ENCODE data around the gene TTC39C.
A peak's percentile ranks its signal among the peaks of the same experiment; 100 is the strongest.

TTC39C gene

GRCh38 chr18:23992089-23992940, 22.2 kb upstream of the TTC39C start:
- DNase-seq = peak in 3 of 4 experiments; percentile 4 to 22 (median 18)

- no peak for DNase-seq
These were observed 21.6 kb upstream of the TTC39C start for GRCh38 chr18:23992941-23993280.

- peak in 3 of 4 experiments; percentile 15 to 20 (median 16) for DNase-seq
These were observed 20.1 kb upstream of the TTC39C start for GRCh38 chr18:23994361-23994902.

GRCh38 chr18:23995180-23995579, 19.4 kb upstream of the TTC39C start:
- no peak for DNase-seq

- DNase-seq = no peak
These were observed 16.5 kb upstream of the TTC39C start for GRCh38 chr18:23998018-23998417.

- DNase-seq = no peak
These were observed 15.7 kb upstream of the TTC39C start for GRCh38 chr18:23998820-23999219.

GRCh38 chr18:24000613-24001490, 13.7 kb upstream of the TTC39C start:
- no peak for DNase-seq

- DNase-seq = no peak
These were observed 12.1 kb upstream of the TTC39C start for GRCh38 chr18:24002479-24002878.

GRCh38 chr18:24003288-24003687, 11.3 kb upstream of the TTC39C start:
- no peak for DNase-seq

GRCh38 chr18:24003903-24004640, 10.5 kb upstream of the TTC39C start:
- no peak for DNase-seq

- DNase-seq = no peak
These were observed 7.7 kb upstream of the TTC39C start for GRCh38 chr18:24006712-24007313.

- no peak for DNase-seq
These were observed 5.3 kb upstream of the TTC39C start for GRCh38 chr18:24009246-24009645.

GRCh38 chr18:24009651-24010333, 4.8 kb upstream of the TTC39C start:
- DNase-seq = no peak

GRCh38 chr18:24010673-24011072, 3.9 kb upstream of the TTC39C start:
- no peak for DNase-seq

- DNase-seq = no peak
These were observed 3.2 kb upstream of the TTC39C start for GRCh38 chr18:24011123-24011917.

- no peak for DNase-seq
These were observed 1.5 kb upstream of the TTC39C start for GRCh38 chr18:24013051-24013450.

- DNase-seq = peak; percentile 29 to 37 (median 35)
These were observed 558 bp downstream of the TTC39C start for GRCh38 chr18:24014986-24015638.

GRCh38 chr18:24015639-24016631, 1.4 kb downstream of the TTC39C start:
- DNase-seq = no peak

- DNase-seq = no peak
These were observed 2.1 kb downstream of the TTC39C start for GRCh38 chr18:24016643-24017042.

All from activated CD4-positive, CD25-positive, alpha-beta regulatory T cell (primary cell).